Nucleus accumbens (tissue), 56 donors: ENCODE data around the gene C17orf100.

Experiments used
- DNase-seq, 56 donors: peaks; one replicate each; lab custom pipeline; 2025; lab: John Stamatoyannopoulos, UW

The C17orf100 gene

GRCh38 chr17:6667516-6667915 is 16.0 kb downstream of the C17orf100 start:
- no peak for DNase-seq

- DNase-seq: no peak
Measured at GRCh38 chr17:6668219-6668618, 16.7 kb downstream of the C17orf100 start.

GRCh38 chr17:6668727-6669425 is 17.3 kb downstream of the C17orf100 start:
- no peak for DNase-seq

GRCh38 chr17:6669479-6670212 is 18.1 kb downstream of the C17orf100 start:
- no peak for DNase-seq

- DNase-seq: no peak
Measured at GRCh38 chr17:6670571-6670970, 19.0 kb downstream of the C17orf100 start.

GRCh38 chr17:6670999-6671398 is 19.4 kb downstream of the C17orf100 start:
- no peak for DNase-seq

- DNase-seq: no peak
Measured at GRCh38 chr17:6671431-6671830, 19.9 kb downstream of the C17orf100 start.

- no peak for DNase-seq
Measured at GRCh38 chr17:6674586-6674985, 23.0 kb downstream of the C17orf100 start.

- DNase-seq: no peak
Measured at GRCh38 chr17:6675201-6675825, 23.8 kb downstream of the C17orf100 start.

GRCh38 chr17:6676802-6677157 is 25.2 kb downstream of the C17orf100 start:
- DNase-seq: no peak

- DNase-seq: no peak
Measured at GRCh38 chr17:6677158-6677831, 25.7 kb downstream of the C17orf100 start.

- DNase-seq: no peak
Measured at GRCh38 chr17:6677946-6678345, 26.4 kb downstream of the C17orf100 start.

GRCh38 chr17:6679241-6679640 is 27.7 kb downstream of the C17orf100 start:
- DNase-seq: no peak

- no peak for DNase-seq
Measured at GRCh38 chr17:6681176-6681575, 29.6 kb downstream of the C17orf100 start.

- no peak for DNase-seq
Measured at GRCh38 chr17:6681671-6682070, 30.1 kb downstream of the C17orf100 start.

- no peak for DNase-seq
Measured at GRCh38 chr17:6682339-6682738, 30.8 kb downstream of the C17orf100 start.

GRCh38 chr17:6683081-6683684 is 31.6 kb downstream of the C17orf100 start:
- DNase-seq: no peak

- no peak for DNase-seq
Measured at GRCh38 chr17:6683730-6684459, 32.3 kb downstream of the C17orf100 start.

- DNase-seq: no peak
Measured at GRCh38 chr17:6684460-6684783, 32.9 kb downstream of the C17orf100 start.
